DND-41 (cell line): Measurements from ENCODE around the gene JPH3.

Source experiments
- ATAC-seq: fragments of 200-7000 bp; cut with Tn5 transposase; 3 replicates; pipeline ENCODE4 v1.9.1; 2021; ENCODE audit warnings: low read depth; ENCODE audit not compliant: insufficient read depth
- DNase-seq: peaks from one replicate; pipeline ENCODE4 v3.0.0-alpha.2; 2020
- H2AFZ ChIP-seq: 2 replicates; pipeline ENCODE4 v1.6.0; 2012; ENCODE audit warnings: low read depth, low read length
- H3K27ac ChIP-seq: 2 replicates; pipeline ENCODE4 v1.5.1; 2012; ENCODE audit warnings: low read length, inconsistent platforms
- H3K27me3 ChIP-seq: fragments of 200-600 bp; sonication (generic); 2 replicates; pipeline ENCODE4 v1.6.0; 2012; ENCODE audit warnings: low read length, mild to moderate bottlenecking, inconsistent platforms; ENCODE audit not compliant: insufficient read depth, poor library complexity
- H3K36me3 ChIP-seq: 2 replicates; pipeline ENCODE4 v1.5.1; 2012; ENCODE audit warnings: low read length, inconsistent platforms; ENCODE audit not compliant: insufficient read depth
- H3K4me1 ChIP-seq: 2 replicates; pipeline ENCODE4 v1.5.1; 2012; ENCODE audit warnings: mild to moderate bottlenecking, low read length; ENCODE audit not compliant: insufficient read depth
- H3K4me2 ChIP-seq: 2 replicates; pipeline ENCODE4 v1.6.0; 2012; ENCODE audit warnings: mild to moderate bottlenecking, moderate library complexity, low read length, inconsistent platforms; ENCODE audit not compliant: insufficient read depth
- H3K4me3 ChIP-seq, 2 experiments: fragments of 200-600 bp in 1 of 2; shearing (Covaris generic) in 1 of 2; 2 replicates each; pipeline ENCODE4 v1.5.1; 2012 to 2016; ENCODE audit warnings: inconsistent platforms in 2 of 2, low read length in 2 of 2, mild to moderate bottlenecking in 2 of 2, low read depth in 1 of 2, moderate library complexity in 1 of 2
- H3K79me2 ChIP-seq: 2 replicates; pipeline ENCODE4 v1.6.0; 2012; ENCODE audit warnings: low read length, inconsistent platforms; ENCODE audit not compliant: insufficient read depth
- H3K9ac ChIP-seq: 2 replicates; pipeline ENCODE4 v1.6.0; 2012; ENCODE audit warnings: low read depth, mild to moderate bottlenecking, inconsistent platforms, low read length, moderate library complexity
- H3K9me3 ChIP-seq: 2 replicates; pipeline ENCODE4 v1.5.1; 2012; ENCODE audit warnings: low read length, moderate library complexity, mild to moderate bottlenecking, inconsistent platforms; ENCODE audit not compliant: insufficient read depth, severe bottlenecking
- H4K20me1 ChIP-seq: 2 replicates; pipeline ENCODE4 v1.6.0; 2012; ENCODE audit warnings: low read length; ENCODE audit not compliant: insufficient read depth
- CTCF ChIP-seq: IDR thresholded peaks from 2 replicates; pipeline ENCODE4 v1.5.1; 2012; ENCODE audit warnings: borderline replicate concordance, low read length, moderate library complexity, mild to moderate bottlenecking; ENCODE audit not compliant: poor library complexity, severe bottlenecking; ENCODE audit errors: extremely low read depth
- EZH2 ChIP-seq: IDR thresholded peaks from 3 replicates; pipeline ENCODE4 v1.6.1; 2012; ENCODE audit warnings: borderline replicate concordance, low read depth, mild to moderate bottlenecking, moderate library complexity, low read length, inconsistent platforms; ENCODE audit not compliant: severe bottlenecking

JPH3 gene

GRCh38 chr16:87560428-87561199 lies 41.7 kb upstream of the JPH3 start:
- Histone ChIP-seq H3K9ac (no peak overlapping the region), H3K9me3 (no peaks in the 10 kb centered on the region), H4K20me1 (no peaks in the 10 kb centered on the region), H3K36me3 (no peaks in the 10 kb centered on the region), H3K27ac (no peak overlapping the region), H3K4me1 (no peaks in the 10 kb centered on the region), H3K79me2 (no peaks in the 10 kb centered on the region), H3K4me2 (no peak overlapping the region), H3K4me3 (no peak overlapping the region), H3K27me3 (no peaks in the 10 kb centered on the region), H2AFZ (no peak overlapping the region)
- DNase-seq (peak; percentile 39), ATAC-seq (peak; percentile 66)
- no peak for TF ChIP-seq CTCF

GRCh38 chr16:87561200-87562105 lies 40.9 kb upstream of the JPH3 start:
- DNase-seq: no peak
- Histone ChIP-seq H4K20me1 (no peaks in the 10 kb centered on the region), H3K9me3 (no peaks in the 10 kb centered on the region), H3K4me1 (no peaks in the 10 kb centered on the region), H3K27me3 (no peaks in the 10 kb centered on the region), H3K79me2 (no peaks in the 10 kb centered on the region), H2AFZ (no peak overlapping the region), H3K4me2 (no peak overlapping the region), H3K27ac (no peak overlapping the region), H3K4me3 (no peak overlapping the region), H3K36me3 (no peaks in the 10 kb centered on the region), H3K9ac (no peak overlapping the region)
- no peak for ATAC-seq
- TF ChIP-seq CTCF (no peak), EZH2 (no peak)

DNA sequence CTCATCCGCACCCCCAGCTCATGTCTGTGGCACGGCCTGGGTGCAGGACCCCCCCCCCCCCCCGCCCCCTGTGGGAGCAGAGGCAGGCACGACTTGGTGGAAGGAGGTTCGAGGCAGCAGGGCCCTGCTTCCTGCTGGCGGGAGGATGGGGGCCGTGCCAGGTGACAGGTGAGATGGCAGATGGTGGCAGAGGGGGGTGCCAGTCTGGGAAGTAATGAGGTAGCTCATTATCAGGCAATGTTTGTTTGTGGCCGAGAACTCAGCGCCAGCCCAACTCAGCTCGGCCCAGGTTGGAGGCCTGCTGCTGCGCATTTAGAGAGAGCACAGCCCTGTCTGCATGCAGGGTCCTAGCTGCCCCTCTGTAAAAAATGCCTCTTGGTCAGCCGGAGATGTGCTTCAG lies 40.1 kb upstream of the JPH3 start:
- Histone ChIP-seq H3K9ac (no peak overlapping the region), H3K79me2 (no peaks in the 10 kb centered on the region)

DNA sequence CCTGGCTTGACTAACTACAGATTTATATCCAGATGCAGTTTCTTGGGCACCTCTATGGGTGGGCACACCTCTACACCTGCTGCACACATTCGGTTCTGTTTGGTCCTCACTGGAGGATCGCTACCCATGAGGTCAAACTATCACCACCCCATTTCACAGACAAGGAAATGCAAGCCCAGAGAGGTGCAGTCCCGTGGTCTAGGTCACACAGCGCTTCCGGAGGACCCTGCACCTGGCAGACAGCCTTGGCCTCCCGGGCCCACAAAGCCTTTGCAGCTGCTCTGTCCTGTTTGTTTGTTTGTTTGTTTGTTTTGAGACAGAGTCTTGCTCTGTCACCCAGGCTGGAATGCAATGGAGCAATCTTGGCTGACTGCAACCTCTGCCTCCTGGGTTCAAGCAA lies 39.3 kb upstream of the JPH3 start:
- DNase-seq (no peak), ATAC-seq (no peak)
- Histone ChIP-seq H3K4me2 (no peak overlapping the region), H3K27ac (no peak overlapping the region), H3K4me1 (no peaks in the 10 kb centered on the region), H3K9ac (no peak overlapping the region), H3K27me3 (no peaks in the 10 kb centered on the region), H3K79me2 (no peaks in the 10 kb centered on the region), H3K9me3 (no peaks in the 10 kb centered on the region), H3K36me3 (no peaks in the 10 kb centered on the region), H2AFZ (no peak overlapping the region), H3K4me3 (no peak overlapping the region), H4K20me1 (no peaks in the 10 kb centered on the region)
- TF ChIP-seq EZH2: no peak
- no peak for TF ChIP-seq CTCF

More for the DNA sequence above, 40.1 kb upstream of the JPH3 start:
- no peaks in the 10 kb centered on the region for H3K27me3 ChIP-seq
- H3K4me3 ChIP-seq: no peak overlapping the region
- no peak overlapping the region for H2AFZ ChIP-seq
- H4K20me1 ChIP-seq: no peaks in the 10 kb centered on the region
- no peaks in the 10 kb centered on the region for H3K9me3 ChIP-seq
- H3K4me2 ChIP-seq: no peak overlapping the region
- DNase-seq: no peak
- no peaks in the 10 kb centered on the region for H3K4me1 ChIP-seq
- H3K36me3 ChIP-seq: no peaks in the 10 kb centered on the region
- no peak for TF ChIP-seq EZH2
- no peak overlapping the region for H3K27ac ChIP-seq
- ATAC-seq: no peak
